Loucy (cell line): ENCODE measurements around the gene DEK.
"Not testable (repeated sequence)": the region's sequence is repeated elsewhere in the genome, so short reads cannot be mapped to it uniquely, and the experiment has no call there.

Experiments
- H2AFZ ChIP-seq: fragments of 200-600 bp; sonication (generic); 2 replicates; pipeline ENCODE4 v1.6.0; 2016; ENCODE audit warnings: antibody characterized with exemption, mild to moderate bottlenecking, low read length, moderate library complexity
- H3F3A ChIP-seq: fragments of 200-600 bp; 2 replicates; pipeline ENCODE4 v1.6.0; 2016; ENCODE audit warnings: antibody characterized with exemption, low read depth, mild to moderate bottlenecking
- H3K27me3 ChIP-seq: fragments of 200-600 bp; sonication (generic); 2 replicates; pipeline ENCODE4 v1.6.1; 2014; ENCODE audit warnings: low read length, mild to moderate bottlenecking; ENCODE audit not compliant: insufficient read depth, poor library complexity, severe bottlenecking
- H3K36me3 ChIP-seq: fragments of 200-600 bp; sonication (generic); 2 replicates; pipeline ENCODE4 v1.6.1; 2016; ENCODE audit warnings: low read length; ENCODE audit not compliant: insufficient read depth
- H3K4me1 ChIP-seq: fragments of 200-600 bp; sonication (generic); 2 replicates; pipeline ENCODE4 v1.5.1; 2014; ENCODE audit warnings: low read length, mild to moderate bottlenecking; ENCODE audit not compliant: insufficient read depth, poor library complexity, severe bottlenecking
- H3K4me2 ChIP-seq: fragments of 200-600 bp; sonication (generic); 2 replicates; pipeline ENCODE4 v1.6.0; 2014; ENCODE audit warnings: antibody characterized with exemption, low read length, low read depth, mild to moderate bottlenecking; ENCODE audit not compliant: poor library complexity, severe bottlenecking
- H3K4me3 ChIP-seq: fragments of 200-600 bp; sonication (generic); 2 replicates; pipeline ENCODE4 v1.5.1; 2014; ENCODE audit warnings: low read length, mild to moderate bottlenecking, mixed read lengths; ENCODE audit not compliant: poor library complexity, severe bottlenecking
- H3K79me2 ChIP-seq: fragments of 200-600 bp; sonication (generic); 2 replicates; pipeline ENCODE4 v1.6.1; 2014; ENCODE audit warnings: low read length; ENCODE audit not compliant: insufficient read depth
- H3K9ac ChIP-seq: fragments of 200-600 bp; sonication (generic); 2 replicates; pipeline ENCODE4 v1.6.0; 2014; ENCODE audit warnings: mild to moderate bottlenecking, low read depth, low read length, moderate library complexity; ENCODE audit not compliant: poor library complexity, severe bottlenecking
- H3K9me2 ChIP-seq: fragments of 200-600 bp; sonication (generic); replicated peaks from 2 replicates; pipeline ENCODE4 v1.6.1; 2016; ENCODE audit warnings: low read depth, low read length, mixed read lengths
- H3K9me3 ChIP-seq: fragments of 200-600 bp; sonication (generic); 2 replicates; pipeline ENCODE4 v1.6.1; 2014; ENCODE audit warnings: mild to moderate bottlenecking, antibody characterized with exemption, low read length, low read depth; ENCODE audit not compliant: insufficient read depth
- H4K20me1 ChIP-seq: fragments of 200-600 bp; sonication (generic); 2 replicates; pipeline ENCODE4 v1.6.0; 2014; ENCODE audit warnings: antibody characterized with exemption, low read length, mild to moderate bottlenecking; ENCODE audit not compliant: insufficient read depth, poor library complexity, severe bottlenecking
- EZH2phosphoT487 ChIP-seq: fragments of 200-600 bp; IDR thresholded peaks from 2 replicates; pipeline ENCODE4 v1.6.1; 2018; ENCODE audit warnings: antibody characterized with exemption, mild to moderate bottlenecking, moderate library complexity, borderline replicate concordance
- TF ChIP-seq, protein P1 (sequence below): fragments of 200-600 bp; sonication (generic); conservative IDR thresholded peaks from 2 replicates; pipeline ENCODE4 v1.5.1; 2014; ENCODE audit warnings: mild to moderate bottlenecking, antibody characterized with exemption, low read length

The DEK gene

GRCh38 chr6:18237167-18237566 is 27.2 kb downstream of the DEK start:
- Histone ChIP-seq H3K9ac (no peak overlapping the region), H3K79me2 (peaks cover 48% of the 10 kb centered on the region), H3K9me2 (no peaks in the 10 kb centered on the region), H3K4me2 (no peak overlapping the region), H4K20me1 (peaks cover 38% of the 10 kb centered on the region), H3K4me1 (peaks cover 10% of the 10 kb centered on the region), H3K4me3 (no peak overlapping the region), H3K9me3 (no peaks in the 10 kb centered on the region; the same call in 1 of the 2 replicates), H3K27me3 (no peaks in the 10 kb centered on the region), H2AFZ (no peak overlapping the region), H3K36me3 (peaks cover 82% of the 10 kb centered on the region), H3F3A (no peaks in the 10 kb centered on the region)
- TF ChIP-seq, protein P1, sequence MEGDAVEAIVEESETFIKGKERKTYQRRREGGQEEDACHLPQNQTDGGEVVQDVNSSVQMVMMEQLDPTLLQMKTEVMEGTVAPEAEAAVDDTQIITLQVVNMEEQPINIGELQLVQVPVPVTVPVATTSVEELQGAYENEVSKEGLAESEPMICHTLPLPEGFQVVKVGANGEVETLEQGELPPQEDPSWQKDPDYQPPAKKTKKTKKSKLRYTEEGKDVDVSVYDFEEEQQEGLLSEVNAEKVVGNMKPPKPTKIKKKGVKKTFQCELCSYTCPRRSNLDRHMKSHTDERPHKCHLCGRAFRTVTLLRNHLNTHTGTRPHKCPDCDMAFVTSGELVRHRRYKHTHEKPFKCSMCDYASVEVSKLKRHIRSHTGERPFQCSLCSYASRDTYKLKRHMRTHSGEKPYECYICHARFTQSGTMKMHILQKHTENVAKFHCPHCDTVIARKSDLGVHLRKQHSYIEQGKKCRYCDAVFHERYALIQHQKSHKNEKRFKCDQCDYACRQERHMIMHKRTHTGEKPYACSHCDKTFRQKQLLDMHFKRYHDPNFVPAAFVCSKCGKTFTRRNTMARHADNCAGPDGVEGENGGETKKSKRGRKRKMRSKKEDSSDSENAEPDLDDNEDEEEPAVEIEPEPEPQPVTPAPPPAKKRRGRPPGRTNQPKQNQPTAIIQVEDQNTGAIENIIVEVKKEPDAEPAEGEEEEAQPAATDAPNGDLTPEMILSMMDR: no peak
- no peak for TF ChIP-seq EZH2phosphoT487

DNA sequence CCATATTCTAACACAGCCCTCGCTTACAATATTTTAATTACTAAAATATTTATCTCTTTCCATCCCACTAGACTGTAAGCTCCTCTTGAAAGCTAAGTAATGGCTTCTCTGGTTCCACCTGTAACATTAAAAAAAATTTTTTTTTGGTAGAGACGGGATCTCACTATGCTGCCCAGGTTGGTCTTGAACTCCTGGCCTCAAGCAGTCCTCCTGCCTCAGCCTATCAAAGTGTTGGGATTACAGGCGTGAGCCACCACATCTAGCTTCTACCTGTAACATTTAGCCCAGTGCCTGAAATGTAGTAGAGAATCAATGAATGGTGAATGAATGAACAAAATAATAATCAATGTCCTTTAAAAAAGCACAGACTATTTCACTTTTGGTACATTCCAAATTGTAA is 28.8 kb downstream of the DEK start:
- Histone ChIP-seq H3K4me3 (no peak overlapping the region), H4K20me1 (peaks cover 23% of the 10 kb centered on the region), H3F3A (no peaks in the 10 kb centered on the region), H3K27me3 (no peaks in the 10 kb centered on the region), H3K9ac (no peak overlapping the region), H2AFZ (no peak overlapping the region), H3K4me2 (no peak overlapping the region), H3K4me1 (no peaks in the 10 kb centered on the region), H3K9me3 (no peaks in the 10 kb centered on the region; the same call in 1 of the 2 replicates), H3K79me2 (peaks cover 40% of the 10 kb centered on the region), H3K36me3 (peaks cover 73% of the 10 kb centered on the region), H3K9me2 (no peaks in the 10 kb centered on the region)
- TF ChIP-seq, protein P1: no peak
- no peak for TF ChIP-seq EZH2phosphoT487

DNA sequence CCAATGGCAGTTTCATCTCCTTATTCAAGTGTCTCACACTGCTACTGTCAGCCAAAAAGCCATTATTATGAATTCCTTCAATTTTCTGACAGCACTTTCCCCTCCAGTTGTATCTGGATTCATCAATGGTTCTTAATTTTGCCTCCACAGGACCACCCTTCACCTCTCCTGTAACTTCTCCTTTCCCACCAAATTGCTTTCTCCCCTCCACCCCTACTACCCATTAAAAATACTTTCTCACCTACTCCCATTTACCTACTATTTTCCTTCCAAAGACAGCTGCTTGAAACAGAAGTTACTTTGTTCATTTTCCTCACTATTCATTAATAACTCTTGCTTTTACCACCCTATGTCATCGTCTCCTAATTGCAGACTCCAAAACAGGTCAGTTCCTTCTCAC is 29.8 kb downstream of the DEK start:
- TF ChIP-seq, protein P1: no peak
- no peak for TF ChIP-seq EZH2phosphoT487
- Histone ChIP-seq H2AFZ (no peak overlapping the region), H3K9me2 (no peaks in the 10 kb centered on the region), H4K20me1 (peaks cover 14% of the 10 kb centered on the region), H3K27me3 (no peaks in the 10 kb centered on the region), H3K36me3 (peaks cover 70% of the 10 kb centered on the region), H3K79me2 (peaks cover 30% of the 10 kb centered on the region), H3K9me3 (no peaks in the 10 kb centered on the region; the same call in 1 of the 2 replicates), H3K4me1 (no peaks in the 10 kb centered on the region), H3F3A (no peaks in the 10 kb centered on the region), H3K4me3 (no peak overlapping the region), H3K4me2 (no peak overlapping the region), H3K9ac (no peak overlapping the region)

- not testable (repeated sequence) for H3K4me1 ChIP-seq, H3K4me3 ChIP-seq, H3K9ac ChIP-seq, H3F3A ChIP-seq, H3K27me3 ChIP-seq, H3K9me3 ChIP-seq, H3K9me2 ChIP-seq, H4K20me1 ChIP-seq, H2AFZ ChIP-seq, H3K4me2 ChIP-seq
- H3K79me2 ChIP-seq: peaks cover 30% of the 10 kb centered on the region
- H3K36me3 ChIP-seq: peaks cover 70% of the 10 kb centered on the region
Observed at GRCh38 chr6:18233770-18234169, 30.6 kb downstream of the DEK start.

DNA sequence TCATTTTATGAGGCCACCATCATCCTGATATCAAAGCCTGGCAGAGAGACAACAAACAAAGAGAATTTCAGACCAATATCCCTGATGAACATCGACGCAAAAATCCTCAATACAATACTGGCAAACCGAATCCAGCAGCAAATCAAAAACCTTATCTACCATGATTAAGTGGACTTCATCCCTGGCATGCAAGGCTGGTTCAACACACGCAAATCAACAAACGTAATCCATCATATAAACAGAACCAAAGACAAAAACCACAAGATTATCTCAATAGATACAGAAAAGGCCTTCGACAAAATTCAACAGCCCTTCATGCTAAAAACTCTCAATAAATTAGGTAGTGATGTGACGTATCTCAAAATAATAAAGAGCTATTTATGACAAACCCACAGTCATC is 32.5 kb downstream of the DEK start:
- H4K20me1 ChIP-seq, H3K9me2 ChIP-seq, H3K4me1 ChIP-seq, H3K9ac ChIP-seq, H3F3A ChIP-seq, H3K27me3 ChIP-seq, H2AFZ ChIP-seq, H3K9me3 ChIP-seq, H3K4me3 ChIP-seq, H3K4me2 ChIP-seq: not testable (repeated sequence)
- H3K79me2 ChIP-seq: peaks cover 29% of the 10 kb centered on the region
- H3K36me3 ChIP-seq: peaks cover 69% of the 10 kb centered on the region
